Left hindlimb (tissue), 1 donor: ENCODE results near the gene GPC6.

ENCODE experiments used
- DNase-seq: peaks from one replicate; pipeline ENCODE4 v3.0.0-alpha.2; 2018

Gene GPC6

DNA sequence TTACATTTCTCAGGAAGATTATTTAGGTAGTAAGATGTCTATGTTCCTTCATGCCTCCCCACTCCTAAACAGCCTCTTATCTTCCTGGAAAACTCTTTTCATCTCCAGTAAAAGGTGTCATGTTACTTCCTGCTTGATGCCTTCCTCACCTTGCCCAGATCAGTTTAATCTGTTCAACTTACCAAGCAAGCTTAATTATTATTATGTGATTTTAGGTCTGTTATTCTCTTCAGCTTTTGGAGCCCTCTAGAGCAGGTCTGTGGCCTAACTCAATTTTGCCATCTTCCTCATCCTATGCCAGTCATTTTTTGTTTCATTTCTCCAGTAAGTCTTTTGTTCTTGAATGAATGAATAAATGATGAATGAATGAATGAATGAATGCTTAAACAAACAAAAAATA, 724.5 kb downstream of the GPC6 start:
- no peak for DNase-seq

DNA sequence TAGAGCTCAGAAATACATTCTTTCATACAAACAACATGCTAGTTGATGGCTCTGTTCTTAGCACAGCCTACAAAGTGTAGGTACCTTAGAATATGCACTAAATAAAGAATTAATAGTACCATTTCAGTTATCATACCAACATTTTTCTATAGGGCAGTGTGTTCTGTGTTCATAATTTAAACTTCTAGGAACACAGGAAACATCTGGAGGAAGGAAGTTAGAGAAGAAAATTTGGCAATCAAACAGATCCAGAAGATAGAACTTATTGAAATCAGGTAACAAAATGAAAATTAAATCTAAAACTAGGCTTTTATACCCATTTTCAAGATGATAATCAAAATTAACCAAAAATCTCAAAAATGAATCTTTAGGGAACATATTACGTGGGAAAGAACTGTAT, 725.3 kb downstream of the GPC6 start:
- DNase-seq, result no peak

DNA sequence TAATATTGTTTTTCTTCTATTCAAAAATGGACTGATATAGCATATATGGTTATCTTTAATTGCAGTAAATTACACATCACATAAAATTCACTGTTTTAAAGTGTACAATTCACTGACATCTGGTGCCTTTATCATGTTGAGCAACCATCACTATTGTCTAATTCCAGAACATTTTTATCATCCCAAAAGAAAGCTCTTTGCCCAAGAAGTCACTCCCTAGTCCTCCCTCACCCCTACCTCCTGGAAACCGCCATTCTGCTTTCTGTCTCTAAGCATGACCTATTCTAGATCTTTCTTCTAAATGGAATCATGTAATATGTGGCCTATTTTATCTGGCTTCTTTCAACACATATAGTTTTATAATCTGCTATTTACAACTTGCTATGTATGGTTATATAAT, 727.2 kb downstream of the GPC6 start:
- no peak for DNase-seq

DNA sequence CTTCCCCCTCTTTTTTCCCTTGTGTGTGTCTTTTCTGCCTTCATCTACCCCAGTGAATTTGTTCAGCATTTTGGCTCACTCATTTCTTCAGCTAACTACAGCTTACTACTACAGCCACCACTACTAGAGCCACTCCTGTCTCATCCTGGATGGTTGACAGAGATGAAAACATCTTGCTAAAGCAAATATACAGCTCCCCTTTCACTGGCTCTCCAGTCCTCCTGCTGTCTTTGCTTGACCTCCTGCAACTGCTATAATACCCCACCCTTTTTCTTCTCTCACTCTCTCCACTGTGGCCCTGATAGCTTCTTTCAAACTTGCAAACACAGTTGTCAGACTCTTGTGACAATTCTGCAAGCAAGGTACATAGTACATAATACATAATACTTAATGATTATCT, 729.3 kb downstream of the GPC6 start:
- no peak for DNase-seq

DNA sequence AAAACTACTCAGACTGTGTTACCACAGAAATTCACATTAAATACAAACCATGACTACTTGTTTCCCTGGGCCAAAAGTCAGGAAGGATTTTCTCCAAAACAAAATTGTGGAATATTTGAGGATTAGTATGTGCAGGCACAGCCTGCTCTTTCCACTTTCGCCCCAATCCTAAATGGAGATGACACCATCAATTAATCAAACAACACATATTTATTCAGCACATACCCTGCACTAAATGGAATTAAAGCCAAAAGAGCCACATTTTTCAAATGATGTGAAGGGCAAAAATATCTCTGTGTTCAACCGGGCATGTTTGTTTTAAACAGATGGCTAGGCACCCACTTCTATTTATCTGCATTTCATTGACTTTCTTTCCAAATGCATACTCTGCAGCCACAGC, 729.8 kb downstream of the GPC6 start:
- no peak for DNase-seq

DNA sequence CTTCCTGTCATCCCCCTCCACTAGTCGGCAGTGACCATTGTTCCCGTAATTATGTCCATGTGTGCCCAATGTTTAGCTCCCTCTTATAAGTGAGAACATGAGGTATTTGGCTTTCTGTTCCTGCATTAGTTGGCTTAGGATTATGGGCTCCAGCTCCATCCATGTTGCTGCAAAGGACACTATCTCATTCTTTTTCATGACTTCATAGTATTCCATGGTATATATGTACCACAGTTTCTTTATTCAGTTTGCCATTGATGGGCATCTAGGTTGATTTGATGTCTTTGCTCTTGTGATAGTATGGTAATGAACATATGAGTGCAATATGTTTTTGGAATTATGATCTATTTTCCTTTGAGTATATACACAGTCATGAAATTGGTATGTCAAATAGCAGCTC, 730.8 kb downstream of the GPC6 start:
- DNase-seq, result no peak

DNA sequence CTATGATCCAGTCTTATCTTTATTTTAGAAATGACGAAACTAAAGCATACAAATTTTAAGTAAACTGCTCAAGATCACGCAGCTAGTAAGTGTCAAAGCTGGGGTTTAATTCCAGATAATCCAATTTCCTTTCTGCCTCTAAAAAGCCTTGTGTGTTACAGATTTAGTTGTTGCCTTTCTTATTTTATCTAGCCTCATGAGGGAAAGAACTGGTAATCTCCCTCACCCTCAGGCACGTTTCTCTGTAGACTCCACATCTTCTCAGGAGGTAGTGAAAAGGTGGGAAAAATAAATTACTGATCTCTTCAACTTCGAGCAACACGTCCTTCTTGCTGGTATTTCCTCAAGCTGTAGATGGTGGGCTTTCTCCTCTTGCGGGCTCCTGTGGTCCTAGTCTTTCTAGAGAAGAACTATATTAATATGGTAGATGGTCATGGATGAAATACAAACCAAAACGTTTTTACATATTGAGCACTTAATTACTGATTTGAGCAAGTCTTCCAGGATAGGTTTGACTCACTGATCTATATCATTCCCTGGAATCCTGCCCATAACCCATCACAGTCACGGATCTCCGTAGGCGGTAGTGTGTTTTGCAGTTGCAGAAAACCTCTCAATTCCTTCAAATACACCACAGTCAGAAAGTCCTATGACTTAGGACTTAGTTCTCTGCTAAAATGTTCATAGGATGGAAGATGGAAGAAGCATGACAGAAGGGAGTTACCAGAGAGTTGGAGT, 733.4 kb downstream of the GPC6 start:
- no peak for DNase-seq

DNA sequence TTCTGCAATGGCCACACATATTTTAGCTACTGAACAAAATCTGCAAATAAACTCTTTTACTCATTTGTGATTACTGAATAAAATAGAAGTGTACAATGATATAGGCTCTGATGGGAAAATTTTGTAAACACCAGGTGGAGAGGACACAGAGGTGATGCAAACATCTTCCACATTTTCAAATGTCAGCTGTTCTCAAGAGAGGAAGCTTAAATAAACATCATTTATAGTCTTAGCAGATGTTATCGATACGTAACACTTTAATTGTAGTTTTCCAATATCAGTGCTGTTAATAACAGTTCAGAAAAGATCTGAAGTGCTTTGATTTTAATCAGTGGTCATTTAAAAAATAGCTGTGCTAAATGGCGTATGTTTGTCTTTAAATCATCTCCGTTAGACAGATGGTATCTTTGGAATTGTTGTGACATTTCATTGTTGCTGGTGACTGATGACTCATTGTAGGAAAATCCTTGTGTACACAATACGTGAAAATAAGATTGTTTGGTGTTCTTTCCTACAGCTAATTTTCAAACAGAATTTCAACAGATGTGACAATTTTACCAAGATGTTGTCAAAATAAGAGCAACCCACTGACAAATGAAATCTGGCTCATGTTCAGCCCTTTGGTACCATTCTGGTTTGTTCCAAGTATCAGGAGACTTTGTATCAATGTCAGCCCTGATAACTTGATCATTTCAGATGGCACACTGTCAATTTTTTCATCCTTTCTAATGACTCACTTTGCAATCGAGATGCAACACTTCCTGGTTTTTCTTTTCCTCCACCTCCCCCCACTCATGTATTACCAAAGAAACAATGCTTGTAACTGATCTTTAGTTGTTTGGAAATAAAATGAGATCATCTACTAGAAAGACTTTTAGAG, 736.9 kb downstream of the GPC6 start:
- DNase-seq, result no peak

DNA sequence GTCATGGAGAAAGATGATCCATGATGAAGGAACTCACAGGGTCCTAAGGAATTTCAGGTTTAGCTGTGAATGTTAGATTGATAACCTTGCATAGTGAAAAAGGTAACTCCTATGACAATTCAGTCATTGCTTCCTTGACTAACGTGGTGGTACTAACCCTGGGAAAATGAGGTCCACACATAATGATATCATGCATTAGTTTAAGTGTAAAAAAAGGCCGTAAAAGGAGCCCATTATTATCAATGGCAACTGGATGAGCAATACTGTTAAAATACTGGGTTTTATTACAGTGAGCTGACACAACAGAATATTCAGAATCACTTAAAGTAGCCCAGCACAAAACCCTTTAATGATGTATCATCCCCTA, 737.5 kb downstream of the GPC6 start:
- DNase-seq, result no peak

DNA sequence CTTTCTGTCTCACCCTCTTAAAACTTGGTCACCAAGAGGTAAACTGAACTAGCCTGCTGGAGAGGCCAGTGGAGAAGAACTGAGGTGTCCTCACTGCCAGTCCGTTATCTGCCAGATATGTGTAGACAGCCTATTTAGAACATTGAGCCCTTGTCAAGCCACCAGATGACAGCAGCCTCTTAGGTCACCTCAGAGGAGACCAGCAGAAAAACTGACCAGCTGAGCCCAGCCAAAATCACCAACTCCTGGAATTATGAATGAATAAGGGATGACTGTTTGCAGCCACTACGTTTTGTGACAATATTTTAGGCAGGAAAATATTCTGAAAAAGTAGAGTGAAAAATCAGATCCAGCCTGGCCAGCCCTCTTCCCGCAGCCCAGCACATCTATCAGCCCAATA, 739.0 kb downstream of the GPC6 start:
- DNase-seq, result no peak

DNA sequence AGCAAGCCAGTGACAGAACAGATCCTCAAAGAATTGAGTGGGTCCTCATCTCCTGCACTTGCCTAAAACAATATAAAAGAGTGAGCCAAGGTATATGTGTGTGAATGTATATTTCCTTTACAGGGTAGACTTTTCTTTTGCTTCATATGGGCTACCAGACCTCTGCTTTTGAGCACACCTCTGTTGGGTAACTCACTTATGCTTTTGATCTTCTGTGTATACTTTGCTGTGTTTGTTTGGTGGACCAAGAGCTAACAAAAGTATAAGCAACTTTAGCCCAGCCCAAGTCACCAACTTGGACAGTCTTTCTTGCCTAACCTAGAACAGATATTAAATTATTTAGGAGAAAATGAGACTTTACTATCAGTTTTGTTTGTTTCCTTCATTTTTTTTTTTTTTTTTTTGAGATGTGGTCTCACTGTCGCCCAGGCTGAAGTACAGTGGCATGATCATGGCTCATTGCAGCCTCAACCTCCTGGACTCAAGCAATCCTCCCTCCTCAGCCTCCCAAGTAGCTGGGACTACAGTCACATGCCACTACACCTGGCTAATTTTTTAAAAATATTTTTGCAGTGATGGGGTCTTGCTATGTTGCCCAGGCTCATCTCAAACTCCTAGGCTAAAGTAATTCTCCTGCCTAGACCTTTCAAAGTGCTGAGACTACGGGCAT, 739.8 kb downstream of the GPC6 start:
- no peak for DNase-seq

DNA sequence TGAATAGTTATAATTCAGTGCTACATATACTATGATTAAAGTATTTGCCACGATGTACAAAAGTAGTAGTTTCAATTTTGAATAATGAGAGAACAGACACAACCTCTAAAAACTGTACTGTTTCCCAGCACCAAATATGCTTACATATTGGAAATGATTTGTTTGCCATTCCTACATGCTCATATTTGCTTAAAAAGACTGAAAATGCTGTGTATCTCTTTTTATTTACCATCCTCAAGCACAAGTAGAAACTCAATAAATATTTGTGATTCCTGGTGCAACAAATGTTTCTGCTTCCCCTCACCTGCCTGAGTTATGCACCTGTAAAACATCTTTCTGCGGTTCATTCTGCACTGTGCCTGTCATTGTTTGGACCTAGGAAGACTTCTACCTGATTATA, 740.7 kb downstream of the GPC6 start:
- DNase-seq, result no peak

DNA sequence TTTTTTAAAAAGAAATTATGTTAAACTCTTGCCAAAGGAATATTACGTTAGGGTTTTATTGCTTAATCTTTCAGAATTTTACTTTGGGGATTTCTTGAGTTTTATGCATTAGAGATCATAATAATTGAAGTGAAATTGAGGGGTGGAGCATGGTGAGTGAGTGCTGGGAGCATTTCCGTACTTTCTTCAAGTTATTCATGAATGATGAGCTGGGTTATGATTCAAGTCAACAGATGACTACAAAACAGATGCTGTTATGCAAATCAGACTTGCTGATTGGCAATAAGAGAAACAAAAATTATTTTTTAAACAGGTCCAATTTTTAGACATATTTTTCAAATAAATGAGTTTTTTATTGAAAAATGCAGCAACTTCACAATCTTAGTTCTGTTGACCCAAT, 748.6 kb downstream of the GPC6 start:
- DNase-seq, result no peak

DNA sequence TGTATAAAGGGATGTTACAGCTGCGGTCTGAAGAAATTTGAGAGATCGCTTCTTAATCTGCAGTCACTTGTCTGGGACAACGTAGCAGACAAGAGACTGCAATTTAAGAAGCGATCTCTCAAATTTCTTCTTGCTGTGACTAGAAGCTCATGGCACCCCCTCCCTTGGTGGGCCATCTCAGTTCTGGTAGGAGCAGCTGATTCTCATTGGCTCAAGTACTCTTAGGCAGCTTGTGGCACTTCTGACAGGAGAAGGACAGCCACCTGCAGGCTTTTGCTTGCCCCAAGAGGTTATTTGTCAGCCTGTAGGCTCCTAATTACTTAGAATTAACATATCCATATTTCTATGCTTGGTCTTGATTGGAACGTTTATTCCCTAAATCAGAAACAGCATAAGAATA, 749.9 kb downstream of the GPC6 start:
- no peak for DNase-seq

DNA sequence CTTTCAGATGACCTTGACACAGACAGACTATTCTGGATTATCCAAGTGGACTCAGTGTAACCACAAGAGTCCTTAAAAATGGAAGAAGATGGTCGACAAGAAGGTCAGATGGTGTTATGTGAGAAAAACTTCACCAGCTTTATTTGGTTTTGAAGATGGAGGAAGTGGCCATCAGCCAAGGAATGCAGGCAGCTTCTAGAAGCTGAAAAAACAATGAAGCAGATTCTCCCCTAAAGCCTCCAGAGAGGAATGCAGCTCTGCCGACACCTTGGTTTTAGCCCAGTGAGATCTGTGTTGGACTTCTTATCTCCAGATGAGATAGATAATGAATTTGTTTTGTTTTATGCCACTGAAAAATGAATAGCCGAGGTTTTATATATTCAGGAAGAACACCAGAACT, 751.4 kb downstream of the GPC6 start:
- no peak for DNase-seq

DNA sequence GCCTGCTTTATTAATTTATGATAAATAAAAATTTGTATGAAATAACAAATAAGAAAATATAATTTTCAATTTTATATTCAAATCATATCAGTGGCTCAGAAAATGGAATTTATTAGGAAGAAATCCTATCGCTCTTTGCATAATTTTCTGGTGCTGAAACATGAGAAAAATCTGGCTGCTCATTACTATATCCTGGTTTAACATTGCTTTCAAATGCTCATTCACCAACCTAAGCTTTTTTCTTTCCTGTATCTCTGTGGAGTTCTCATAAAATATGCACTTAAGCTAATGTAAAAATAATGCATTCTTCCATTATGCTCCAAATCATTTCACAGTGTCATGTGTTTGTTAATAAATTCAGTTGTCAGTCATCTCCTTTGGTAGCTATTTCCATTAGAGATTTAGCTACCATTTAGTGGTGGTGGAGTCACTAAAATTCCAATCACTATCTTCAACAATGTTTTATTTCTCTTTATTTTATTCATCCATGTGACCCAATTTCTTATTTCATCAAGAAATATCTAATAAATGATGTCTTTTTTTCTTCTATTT, 754.9 kb downstream of the GPC6 start:
- DNase-seq, result no peak

DNA sequence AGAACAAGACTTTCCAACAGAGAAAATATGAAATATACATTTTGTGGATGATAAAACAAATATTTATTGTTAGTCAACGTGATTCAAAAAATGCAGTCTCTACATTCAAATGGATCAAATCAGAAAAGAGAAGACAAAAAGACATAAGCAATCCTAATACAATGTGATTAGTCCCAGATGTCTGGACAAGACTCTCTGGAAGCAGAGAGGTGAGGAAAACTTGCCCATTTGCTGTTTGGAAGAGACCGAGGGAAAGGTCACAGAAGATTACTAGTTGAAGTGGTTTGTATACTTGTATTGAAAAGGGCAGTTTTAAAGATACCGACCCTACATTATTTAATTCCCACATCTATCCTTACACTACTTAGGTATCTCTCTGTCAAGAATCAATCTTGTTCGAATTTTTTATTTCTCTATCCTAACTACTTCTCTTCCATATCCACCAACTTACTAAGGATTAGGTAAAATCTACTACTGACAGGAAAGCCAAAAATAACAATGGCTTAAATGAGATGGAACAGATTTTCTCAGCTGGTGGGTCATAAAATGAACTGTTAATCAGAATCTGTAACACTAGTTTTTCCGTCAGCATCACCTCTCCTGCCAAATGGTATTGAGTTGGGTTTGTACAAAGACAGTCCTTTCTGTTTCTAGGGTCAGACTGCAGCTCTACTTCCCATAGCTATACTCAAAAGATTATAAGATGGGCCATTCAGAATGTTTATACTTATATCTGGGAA, 755.7 kb downstream of the GPC6 start:
- no peak for DNase-seq

DNA sequence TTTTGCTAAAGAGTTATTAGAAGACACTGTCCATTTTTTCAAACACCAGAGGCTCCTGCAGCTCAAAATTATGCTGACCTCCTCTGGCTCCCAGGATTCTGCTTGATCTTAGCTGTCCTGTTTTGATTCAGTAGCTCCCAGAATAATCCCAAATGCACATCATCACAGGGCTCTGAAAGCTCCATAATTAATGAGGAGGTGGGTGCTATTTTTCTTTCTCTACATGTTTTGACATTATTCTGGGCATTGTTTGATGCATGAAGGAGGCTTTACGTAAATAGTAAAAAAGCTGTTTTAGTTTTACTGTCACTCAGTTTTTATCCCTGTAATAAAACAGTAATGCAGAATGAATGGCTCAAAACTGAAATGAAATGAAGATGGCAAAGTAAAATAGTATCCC, 757.4 kb downstream of the GPC6 start:
- DNase-seq, result no peak

DNA sequence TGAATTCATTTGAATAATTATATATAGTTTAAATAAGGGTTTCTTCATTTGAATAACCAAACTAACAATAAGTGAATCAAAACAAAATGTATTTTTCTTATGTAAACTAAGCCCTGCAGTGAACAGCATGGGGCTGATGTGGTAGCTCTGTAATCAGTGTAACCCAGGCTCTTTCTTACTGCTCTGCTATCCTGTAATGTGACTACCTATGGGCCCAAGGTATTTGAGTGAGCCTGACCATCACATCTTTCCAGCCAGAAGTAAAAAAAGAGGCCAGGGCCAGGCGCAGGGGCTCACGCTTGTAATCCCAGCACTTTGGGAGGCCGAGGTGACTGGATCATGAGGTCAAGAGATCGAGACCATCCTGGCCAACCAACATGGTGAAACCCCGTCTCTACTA, 758.3 kb downstream of the GPC6 start:
- DNase-seq, result no peak

DNA sequence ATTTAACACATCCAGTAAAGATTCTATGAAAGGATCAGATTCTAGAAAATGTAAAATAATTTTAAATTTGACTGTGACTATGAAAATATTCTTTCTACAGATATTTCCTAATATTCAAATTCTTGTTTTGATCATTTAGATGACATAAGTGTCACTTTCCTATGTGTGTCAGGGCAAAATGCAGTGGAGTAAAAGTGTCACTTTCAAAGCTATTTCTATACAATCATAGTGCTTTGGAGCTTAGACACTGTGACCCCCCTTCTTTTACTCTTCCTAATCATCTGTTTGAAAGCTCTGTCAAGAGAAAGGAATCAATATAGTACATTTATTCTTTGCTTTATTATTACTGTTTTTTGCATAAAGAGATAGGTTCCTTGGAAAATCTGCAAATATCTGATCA, 760.9 kb downstream of the GPC6 start:
- DNase-seq, result no peak

DNA sequence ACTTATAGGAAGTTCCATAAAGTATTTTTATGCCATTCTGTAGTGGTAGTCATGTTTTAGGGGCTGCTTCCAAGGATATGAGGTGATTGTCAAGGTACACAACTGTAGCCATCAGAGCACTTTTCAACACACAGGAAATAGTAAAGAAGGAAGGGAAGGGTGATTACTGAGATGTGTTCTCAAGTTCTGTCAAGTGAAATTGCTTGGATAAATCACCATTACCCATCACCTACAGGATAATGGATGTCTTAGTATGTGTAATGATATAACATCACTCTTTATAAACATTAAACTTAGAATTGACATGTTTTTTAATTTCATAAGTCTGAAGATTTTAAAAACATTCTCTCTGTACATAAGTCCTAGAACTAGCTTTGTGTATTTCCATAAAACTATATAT, 765.0 kb downstream of the GPC6 start:
- DNase-seq, result no peak

DNA sequence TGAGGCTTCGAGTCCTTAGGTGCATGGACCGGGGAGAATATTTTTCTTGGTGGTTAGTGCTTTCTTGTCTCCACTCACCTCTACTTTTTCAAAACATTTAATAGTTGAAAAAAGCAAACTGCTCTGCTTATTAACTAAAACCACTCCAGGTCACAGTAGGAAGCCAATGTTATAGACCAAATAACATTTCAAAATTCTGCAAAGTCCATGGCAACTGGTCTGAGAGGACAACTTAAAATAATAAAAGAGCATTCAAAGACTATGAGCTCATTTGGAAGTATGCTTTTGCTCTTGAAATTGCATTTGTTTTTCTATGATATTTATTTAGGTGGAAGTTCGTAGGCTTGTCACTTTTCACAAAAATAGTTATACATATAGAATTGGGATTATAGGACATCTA, 769.9 kb downstream of the GPC6 start:
- DNase-seq, result no peak

DNA sequence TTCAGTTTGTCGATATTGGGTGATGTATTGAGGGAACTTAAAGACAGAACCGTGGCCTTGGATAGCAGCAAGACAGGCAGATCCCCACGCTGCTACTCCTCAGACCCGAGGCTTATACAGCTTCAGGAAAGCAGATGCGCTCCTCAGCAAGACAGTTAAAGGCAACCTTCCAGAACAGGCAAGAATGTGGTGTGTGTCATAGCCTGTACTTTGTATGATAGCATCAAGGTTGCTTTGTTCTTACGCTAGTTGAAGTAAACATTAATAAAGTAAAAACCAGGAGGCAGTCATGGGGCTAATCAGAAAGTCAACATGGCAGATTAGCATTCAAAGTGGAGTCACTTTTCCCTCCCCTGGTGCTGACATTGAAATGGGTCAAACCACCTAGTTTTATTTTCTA, 779.7 kb downstream of the GPC6 start:
- DNase-seq, result no peak
